ENCODE data around the gene NXPH3.

The NXPH3 gene

GRCh38 chr17:49602783-49603182 is 27.1 kb downstream of the NXPH3 start:
- no peak overlapping the region for H3K4me3 ChIP-seq (ENCODE audit: low read depth, low read length, poor library complexity, severe bottlenecking)
- no peaks in the 10 kb centered on the region for H3K9me2 ChIP-seq (ENCODE audit: low read depth, low read length)
- no peaks in the 10 kb centered on the region for H3K4me1 ChIP-seq (ENCODE audit: insufficient read depth, low read length, severe bottlenecking)
- no peaks in the 10 kb centered on the region for H4K20me1 ChIP-seq (ENCODE audit: insufficient read depth, low read length)
- peaks cover 86% of the 10 kb centered on the region for H3K36me3 ChIP-seq (ENCODE audit: insufficient read depth, low read length)
- no peaks in the 10 kb centered on the region for H3F3A ChIP-seq (ENCODE audit: insufficient read depth, low read length)
- no peaks in the 10 kb centered on the region for H3K9me3 ChIP-seq (ENCODE audit: low read length)
- H3K79me2 ChIP-seq (ENCODE audit: insufficient read depth, low read length) = no peaks in the 10 kb centered on the region
- no peak overlapping the region for H3K9ac ChIP-seq (ENCODE audit: low read length)
- no peak overlapping the region for H2AFZ ChIP-seq (ENCODE audit: low read length)
- H3K27ac ChIP-seq (ENCODE audit: low read depth, low read length, poor library complexity, severe bottlenecking) = no peak overlapping the region
- H3K27me3 ChIP-seq (ENCODE audit: insufficient read depth, low read length) = no peaks in the 10 kb centered on the region
- TF ChIP-seq CTCF (IDR thresholded peaks at IDR 0.05; ENCODE audit: low read length) = no peak
- no peak for TF ChIP-seq EZH2 (IDR thresholded peaks at IDR 0.05; ENCODE audit: borderline replicate concordance, low read length)
- no peak overlapping the region for H3K4me2 ChIP-seq (ENCODE audit: low read length)

- Histone ChIP-seq H3K27me3 (ENCODE audit: insufficient read depth, low read length) (no peaks in the 10 kb centered on the region), H4K20me1 (ENCODE audit: insufficient read depth, low read length) (no peaks in the 10 kb centered on the region), H2AFZ (ENCODE audit: low read length) (no peak overlapping the region), H3K27ac (ENCODE audit: low read depth, low read length, poor library complexity, severe bottlenecking) (no peak overlapping the region), H3F3A (ENCODE audit: insufficient read depth, low read length) (no peaks in the 10 kb centered on the region), H3K4me2 (ENCODE audit: low read length) (no peak overlapping the region), H3K9me3 (ENCODE audit: low read length) (no peaks in the 10 kb centered on the region), H3K79me2 (ENCODE audit: insufficient read depth, low read length) (no peaks in the 10 kb centered on the region), H3K9ac (ENCODE audit: low read length) (no peak overlapping the region), H3K9me2 (ENCODE audit: low read depth, low read length) (no peaks in the 10 kb centered on the region), H3K36me3 (ENCODE audit: insufficient read depth, low read length) (peaks cover 83% of the 10 kb centered on the region), H3K4me1 (ENCODE audit: insufficient read depth, low read length, severe bottlenecking) (no peaks in the 10 kb centered on the region), H3K4me3 (ENCODE audit: low read depth, low read length, poor library complexity, severe bottlenecking) (no peak overlapping the region)
- TF ChIP-seq CTCF (IDR thresholded peaks at IDR 0.05; ENCODE audit: low read length) (no peak), EZH2 (IDR thresholded peaks at IDR 0.05; ENCODE audit: borderline replicate concordance, low read length) (no peak)
These were observed 27.6 kb downstream of the NXPH3 start for GRCh38 chr17:49603238-49603637.

GRCh38 chr17:49603720-49604119 is 28.0 kb downstream of the NXPH3 start:
- no peak overlapping the region for H3K4me3 ChIP-seq (ENCODE audit: low read depth, low read length, poor library complexity, severe bottlenecking)
- no peak overlapping the region for H3K27ac ChIP-seq (ENCODE audit: low read depth, low read length, poor library complexity, severe bottlenecking)
- no peak overlapping the region for H3K9ac ChIP-seq (ENCODE audit: low read length)
- no peaks in the 10 kb centered on the region for H3K4me1 ChIP-seq (ENCODE audit: insufficient read depth, low read length, severe bottlenecking)
- H3K27me3 ChIP-seq (ENCODE audit: insufficient read depth, low read length) = no peaks in the 10 kb centered on the region
- no peak for TF ChIP-seq EZH2 (IDR thresholded peaks at IDR 0.05; ENCODE audit: borderline replicate concordance, low read length)
- no peak for TF ChIP-seq CTCF (IDR thresholded peaks at IDR 0.05; ENCODE audit: low read length)
- H4K20me1 ChIP-seq (ENCODE audit: insufficient read depth, low read length) = no peaks in the 10 kb centered on the region
- peaks cover 83% of the 10 kb centered on the region for H3K36me3 ChIP-seq (ENCODE audit: insufficient read depth, low read length)
- H3K4me2 ChIP-seq (ENCODE audit: low read length) = no peak overlapping the region
- no peaks in the 10 kb centered on the region for H3K79me2 ChIP-seq (ENCODE audit: insufficient read depth, low read length)
- no peaks in the 10 kb centered on the region for H3F3A ChIP-seq (ENCODE audit: insufficient read depth, low read length)
- H3K9me3 ChIP-seq (ENCODE audit: low read length) = no peaks in the 10 kb centered on the region
- no peak overlapping the region for H2AFZ ChIP-seq (ENCODE audit: low read length)
- no peaks in the 10 kb centered on the region for H3K9me2 ChIP-seq (ENCODE audit: low read depth, low read length)

Measured in OCI-LY1 (cell line).